IPS-18a (cell line): ENCODE measurements around the gene COL4A1.
"Not testable (repeated sequence)": the region's sequence is repeated elsewhere in the genome, so short reads cannot be mapped to it uniquely, and the experiment has no call there.

ENCODE experiments used
- H3K27ac ChIP-seq: one replicate; pipeline ENCODE4 v1.5.1; 2013; ENCODE audit warnings: low read length
- H3K27me3 ChIP-seq: one replicate; pipeline ENCODE4 v1.6.1; 2013; ENCODE audit warnings: mild to moderate bottlenecking, low read length; ENCODE audit not compliant: control insufficient read depth, insufficient read depth
- H3K36me3 ChIP-seq: one replicate; pipeline ENCODE4 v1.6.1; 2013; ENCODE audit warnings: low read depth, low read length; ENCODE audit not compliant: control insufficient read depth
- H3K4me1 ChIP-seq: one replicate; pipeline ENCODE4 v1.6.1; 2013; ENCODE audit warnings: low read depth, low read length; ENCODE audit not compliant: control insufficient read depth
- H3K4me3 ChIP-seq: one replicate; pipeline ENCODE4 v1.5.1; 2013; ENCODE audit warnings: low read length
- H3K9ac ChIP-seq: one replicate; pipeline ENCODE4 v1.6.1; 2013; ENCODE audit warnings: mild to moderate bottlenecking, low read length, moderate library complexity
- H3K9me3 ChIP-seq: one replicate; pipeline ENCODE4 v1.6.1; 2013; ENCODE audit warnings: low read depth, low read length; ENCODE audit not compliant: control insufficient read depth

COL4A1 gene

GRCh38 chr13:110124201-110124940 lies 182.6 kb downstream of the COL4A1 start:
- H3K9me3 ChIP-seq = no peaks in the 10 kb centered on the region
- no peak overlapping the region for H3K9ac ChIP-seq
- H3K36me3 ChIP-seq = no peaks in the 10 kb centered on the region
- peaks cover 14% of the 10 kb centered on the region for H3K4me1 ChIP-seq
- H3K27me3 ChIP-seq = no peaks in the 10 kb centered on the region
- no peak overlapping the region for H3K4me3 ChIP-seq
- no peak overlapping the region for H3K27ac ChIP-seq

- Histone ChIP-seq H3K27ac (no peak overlapping the region), H3K27me3 (no peaks in the 10 kb centered on the region), H3K4me1 (peaks cover 14% of the 10 kb centered on the region), H3K9me3 (no peaks in the 10 kb centered on the region), H3K4me3 (no peak overlapping the region), H3K36me3 (no peaks in the 10 kb centered on the region), H3K9ac (no peak overlapping the region)
These were observed 183.7 kb downstream of the COL4A1 start for GRCh38 chr13:110123041-110123809.

GRCh38 chr13:110121422-110122083 lies 185.4 kb downstream of the COL4A1 start:
- Histone ChIP-seq H3K27ac (no peak overlapping the region), H3K4me1 (peaks cover 14% of the 10 kb centered on the region), H3K9me3 (no peaks in the 10 kb centered on the region), H3K9ac (no peak overlapping the region), H3K27me3 (no peaks in the 10 kb centered on the region), H3K36me3 (no peaks in the 10 kb centered on the region), H3K4me3 (no peak overlapping the region)

- H3K36me3 ChIP-seq = no peaks in the 10 kb centered on the region
- H3K27me3 ChIP-seq = peaks cover 8% of the 10 kb centered on the region
- no peak overlapping the region for H3K9ac ChIP-seq
- peaks cover 6% of the 10 kb centered on the region for H3K4me1 ChIP-seq
- H3K4me3 ChIP-seq = no peak overlapping the region
- no peaks in the 10 kb centered on the region for H3K9me3 ChIP-seq
- no peak overlapping the region for H3K27ac ChIP-seq
These were observed 186.7 kb downstream of the COL4A1 start for GRCh38 chr13:110119935-110120905.

- Histone ChIP-seq H3K27me3 (peaks cover 15% of the 10 kb centered on the region), H3K4me1 (peaks cover 3% of the 10 kb centered on the region), H3K36me3 (no peaks in the 10 kb centered on the region), H3K9ac (no peak overlapping the region), H3K9me3 (no peaks in the 10 kb centered on the region), H3K4me3 (no peak overlapping the region), H3K27ac (no peak overlapping the region)
These were observed 188.9 kb downstream of the COL4A1 start for GRCh38 chr13:110118106-110118505.

GRCh38 chr13:110116072-110116487 lies 190.9 kb downstream of the COL4A1 start:
- H3K27me3 ChIP-seq = peaks cover 15% of the 10 kb centered on the region
- no peak overlapping the region for H3K27ac ChIP-seq
- no peak overlapping the region for H3K9ac ChIP-seq
- peaks cover 3% of the 10 kb centered on the region for H3K4me1 ChIP-seq
- no peaks in the 10 kb centered on the region for H3K9me3 ChIP-seq
- no peak overlapping the region for H3K4me3 ChIP-seq
- no peaks in the 10 kb centered on the region for H3K36me3 ChIP-seq

- H3K9me3 ChIP-seq = no peaks in the 10 kb centered on the region
- peaks cover 3% of the 10 kb centered on the region for H3K4me1 ChIP-seq
- peaks cover 15% of the 10 kb centered on the region for H3K27me3 ChIP-seq
- no peak overlapping the region for H3K9ac ChIP-seq
- no peak overlapping the region for H3K27ac ChIP-seq
- no peak overlapping the region for H3K4me3 ChIP-seq
- no peaks in the 10 kb centered on the region for H3K36me3 ChIP-seq
These were observed 191.4 kb downstream of the COL4A1 start for GRCh38 chr13:110115591-110115990.

- Histone ChIP-seq H3K9ac (no peak overlapping the region), H3K36me3 (no peaks in the 10 kb centered on the region)
These were observed 192.6 kb downstream of the COL4A1 start for GRCh38 chr13:110114316-110114715.

GRCh38 chr13:110113284-110113764 lies 193.6 kb downstream of the COL4A1 start:
- no peak overlapping the region for H3K4me3 ChIP-seq
- no peak overlapping the region for H3K27ac ChIP-seq
- H3K4me1 ChIP-seq = peaks cover 16% of the 10 kb centered on the region
- no peaks in the 10 kb centered on the region for H3K36me3 ChIP-seq
- no peaks in the 10 kb centered on the region for H3K9me3 ChIP-seq
- peaks cover 15% of the 10 kb centered on the region for H3K27me3 ChIP-seq
- H3K9ac ChIP-seq = no peak overlapping the region

More at GRCh38 chr13:110114316-110114715, 192.6 kb downstream of the COL4A1 start:
- no peaks in the 10 kb centered on the region for H3K9me3 ChIP-seq
- peaks cover 15% of the 10 kb centered on the region for H3K27me3 ChIP-seq
- H3K4me1 ChIP-seq = peaks cover 13% of the 10 kb centered on the region
- no peak overlapping the region for H3K27ac ChIP-seq
- H3K4me3 ChIP-seq = no peak overlapping the region

- H3K27me3 ChIP-seq = peaks cover 15% of the 10 kb centered on the region
- H3K9ac ChIP-seq, H3K36me3 ChIP-seq, H3K4me3 ChIP-seq, H3K9me3 ChIP-seq, H3K27ac ChIP-seq: not testable (repeated sequence)
- H3K4me1 ChIP-seq = peaks cover 16% of the 10 kb centered on the region
These were observed 194.6 kb downstream of the COL4A1 start for GRCh38 chr13:110112379-110112778.
